ENCODE measurements around the gene CSPG5.

CSPG5 gene

GRCh38 chr3:47542471-47543173 is 36.0 kb downstream of the CSPG5 start:
- no peaks in the 10 kb centered on the region for H3K36me3 Mint-ChIP-seq (ENCODE audit: low read depth)
- H3K27me3 Mint-ChIP-seq (ENCODE audit: low read depth), result peaks cover 8% of the 10 kb centered on the region
- H3K4me1 Mint-ChIP-seq, result peaks cover 11% of the 10 kb centered on the region
- no peak overlapping the region for H3K4me3 Mint-ChIP-seq
- H3K27ac Mint-ChIP-seq, result peak overlapping the region in 2 of 3 experiments; percentile 25 to 26
- peaks cover 2% of the 10 kb centered on the region for H3K9me3 Mint-ChIP-seq
- no peak for TF ChIP-seq CTCF (IDR thresholded peaks at IDR 0.05; ENCODE audit: unreplicated experiment in 3 of 3)

- Mint-ChIP-seq H3K36me3 (ENCODE audit: low read depth) (no peaks in the 10 kb centered on the region), H3K9me3 (peaks cover 2% of the 10 kb centered on the region), H3K27me3 (ENCODE audit: low read depth) (peaks cover 8% of the 10 kb centered on the region), H3K4me1 (peaks cover 11% of the 10 kb centered on the region), H3K4me3 (peak overlapping the region in 1 of 3 experiments; percentile 37), H3K27ac (peak overlapping the region in 1 of 3 experiments; percentile 61)
- TF ChIP-seq CTCF (IDR thresholded peaks at IDR 0.05; ENCODE audit: unreplicated experiment in 3 of 3), result no peak
Measured at GRCh38 chr3:47541583-47542108, 37.0 kb downstream of the CSPG5 start.

GRCh38 chr3:47540281-47540680 is 38.4 kb downstream of the CSPG5 start:
- Mint-ChIP-seq H3K4me1 (peaks cover 11% of the 10 kb centered on the region), H3K36me3 (ENCODE audit: low read depth) (no peaks in the 10 kb centered on the region), H3K27me3 (ENCODE audit: low read depth) (peaks cover 8% of the 10 kb centered on the region), H3K4me3 (no peak overlapping the region), H3K9me3 (peaks cover 2% of the 10 kb centered on the region), H3K27ac (no peak overlapping the region)
- TF ChIP-seq CTCF (IDR thresholded peaks at IDR 0.05; ENCODE audit: unreplicated experiment in 3 of 3), result no peak

- H3K27me3 Mint-ChIP-seq (ENCODE audit: low read depth), result peaks cover 15% of the 10 kb centered on the region
- no peak overlapping the region for H3K27ac Mint-ChIP-seq
- peaks cover 8% of the 10 kb centered on the region for H3K9me3 Mint-ChIP-seq
- no peak for TF ChIP-seq CTCF (IDR thresholded peaks at IDR 0.05; ENCODE audit: unreplicated experiment in 3 of 3)
- H3K4me1 Mint-ChIP-seq, result peaks cover 7% of the 10 kb centered on the region
- no peak overlapping the region for H3K4me3 Mint-ChIP-seq
- H3K36me3 Mint-ChIP-seq (ENCODE audit: low read depth), result no peaks in the 10 kb centered on the region
Measured at GRCh38 chr3:47536967-47537366, 41.7 kb downstream of the CSPG5 start.

- no peak overlapping the region for H3K4me3 Mint-ChIP-seq
- no peak for TF ChIP-seq CTCF (IDR thresholded peaks at IDR 0.05; ENCODE audit: unreplicated experiment in 3 of 3)
- H3K27ac Mint-ChIP-seq, result no peak overlapping the region
- H3K9me3 Mint-ChIP-seq, result peaks cover 8% of the 10 kb centered on the region
- no peaks in the 10 kb centered on the region for H3K36me3 Mint-ChIP-seq (ENCODE audit: low read depth)
- peaks cover 9% of the 10 kb centered on the region for H3K27me3 Mint-ChIP-seq (ENCODE audit: low read depth)
- H3K4me1 Mint-ChIP-seq, result peaks cover under 1% of the 10 kb centered on the region
Measured at GRCh38 chr3:47536221-47536891, 42.3 kb downstream of the CSPG5 start.

All from nephron (organoid).